GM18870 (cell line): ENCODE results near the gene MOSMO.
"Not testable (repeated sequence)": the region's sequence is repeated elsewhere in the genome, so short reads cannot be mapped to it uniquely, and the experiment has no call there.

Experiments used
- ATAC-seq: cut with Tn5 transposase; IDR thresholded peaks from one replicate; pipeline ENCODE4 v1.9.1; 2021; ENCODE audit warnings: moderate library complexity; ENCODE audit not compliant: unreplicated experiment

The MOSMO gene

GRCh38 chr16:22091721-22092120 lies 83.8 kb downstream of the MOSMO start:
- no peak for ATAC-seq

GRCh38 chr16:22092143-22092933 lies 84.4 kb downstream of the MOSMO start, which contains the start of gene VWA3A:
VWA3A (plus strand) TSS chr16:22092541; CDS start chr16:22092638, 97 bp downstream.
- ATAC-seq: no peak

- ATAC-seq: no peak
Measured at GRCh38 chr16:22093331-22093730, 85.4 kb downstream of the MOSMO start.

- ATAC-seq: no peak
Measured at GRCh38 chr16:22093996-22094395, 86.1 kb downstream of the MOSMO start.

DNA sequence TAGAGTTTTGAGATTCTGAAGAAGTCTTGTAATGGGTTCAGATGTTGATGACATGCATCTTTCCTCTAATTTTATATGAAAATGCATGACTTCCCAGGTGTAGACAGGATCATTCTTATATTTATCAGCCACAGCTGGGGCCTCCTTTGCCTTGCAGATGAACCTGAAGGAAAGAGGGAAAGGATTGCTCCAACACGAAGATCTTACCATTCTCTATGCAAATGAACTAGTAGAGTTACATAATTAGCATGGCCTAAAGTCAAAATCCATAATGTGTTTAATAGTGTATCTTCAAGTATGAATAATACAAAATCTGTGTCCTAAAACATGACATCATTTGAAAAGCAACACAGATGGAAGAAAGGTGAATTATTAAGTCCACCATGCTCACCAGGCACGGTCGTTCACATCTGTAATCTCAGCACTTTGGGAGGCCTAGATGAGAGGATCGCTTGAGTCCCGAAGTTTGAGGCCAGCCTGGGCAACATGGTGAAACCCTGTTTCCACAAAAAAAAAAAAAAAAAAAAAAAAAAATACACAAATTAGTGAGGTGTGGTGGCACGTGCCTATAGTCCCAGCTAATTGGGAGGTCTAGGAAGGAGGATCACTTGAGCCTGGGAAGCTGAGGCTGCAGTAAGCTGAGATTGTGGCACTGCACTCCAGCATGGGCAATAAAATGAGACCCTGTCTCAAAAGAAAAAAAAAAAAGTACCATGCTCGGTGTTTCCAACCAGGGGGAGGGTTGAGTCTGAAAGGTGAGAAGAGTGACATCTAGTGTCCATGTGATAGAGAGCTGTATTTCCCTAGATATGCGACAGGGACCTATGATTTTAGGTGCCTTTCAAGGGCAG lies 90.7 kb downstream of the MOSMO start:
- ATAC-seq: no peak

DNA sequence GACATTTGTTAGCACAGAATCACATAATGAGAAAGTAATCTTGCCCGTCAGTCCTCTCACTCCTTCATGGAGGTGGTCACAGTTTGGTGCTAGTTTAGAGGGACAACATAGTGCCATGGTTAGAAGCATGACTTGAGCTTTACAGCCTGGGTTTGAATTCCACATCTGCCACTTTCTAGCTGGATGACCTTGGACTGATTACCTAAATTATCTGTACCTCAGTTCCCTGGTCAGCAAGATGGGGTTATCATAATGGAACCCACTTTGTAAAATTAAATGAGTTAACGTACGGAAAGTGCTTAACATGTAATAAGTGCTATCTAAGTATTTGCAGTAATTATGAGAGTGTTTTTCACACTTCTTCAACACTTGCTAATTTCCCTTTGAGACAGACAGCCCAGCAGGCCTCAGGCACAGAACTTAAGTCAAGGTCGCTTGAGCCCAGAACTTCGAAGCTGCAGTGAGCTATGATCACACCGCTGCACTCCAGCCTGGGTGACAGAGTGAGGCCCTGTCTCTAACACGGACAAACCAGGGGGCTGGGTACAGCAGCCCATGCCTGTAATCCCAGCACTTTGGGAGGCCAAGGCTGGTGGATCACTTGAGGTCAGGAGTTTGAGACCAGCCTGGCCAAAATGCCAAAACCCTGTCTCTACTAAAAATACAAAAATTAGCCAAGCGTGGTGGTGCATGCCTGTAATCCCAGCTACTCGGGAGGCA lies 91.5 kb downstream of the MOSMO start:
- no peak for ATAC-seq

DNA sequence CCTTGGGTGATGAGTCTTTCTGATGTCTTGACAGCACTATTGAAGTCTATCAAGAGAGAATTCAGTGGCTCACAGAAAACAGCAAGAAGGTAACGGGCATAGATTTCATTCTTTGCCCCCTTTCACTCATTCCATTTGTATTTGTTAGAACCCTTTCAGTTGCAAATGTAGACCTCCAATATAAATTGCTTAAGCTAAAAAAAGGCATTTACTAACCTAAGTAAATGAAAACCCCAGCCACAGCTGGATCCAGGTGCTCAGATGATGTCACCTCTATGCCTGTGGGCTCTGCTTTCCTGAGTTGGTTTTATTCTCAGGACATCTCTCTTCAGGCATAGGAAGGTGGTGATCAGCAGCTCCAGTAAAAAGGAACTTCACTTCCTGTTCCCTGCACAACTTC lies 95.5 kb downstream of the MOSMO start:
- ATAC-seq: no peak

GRCh38 chr16:22109258-22109898 lies 101.5 kb downstream of the MOSMO start:
- no peak for ATAC-seq

- not testable (repeated sequence) for ATAC-seq
Measured at GRCh38 chr16:22111629-22112028, 103.7 kb downstream of the MOSMO start.

DNA sequence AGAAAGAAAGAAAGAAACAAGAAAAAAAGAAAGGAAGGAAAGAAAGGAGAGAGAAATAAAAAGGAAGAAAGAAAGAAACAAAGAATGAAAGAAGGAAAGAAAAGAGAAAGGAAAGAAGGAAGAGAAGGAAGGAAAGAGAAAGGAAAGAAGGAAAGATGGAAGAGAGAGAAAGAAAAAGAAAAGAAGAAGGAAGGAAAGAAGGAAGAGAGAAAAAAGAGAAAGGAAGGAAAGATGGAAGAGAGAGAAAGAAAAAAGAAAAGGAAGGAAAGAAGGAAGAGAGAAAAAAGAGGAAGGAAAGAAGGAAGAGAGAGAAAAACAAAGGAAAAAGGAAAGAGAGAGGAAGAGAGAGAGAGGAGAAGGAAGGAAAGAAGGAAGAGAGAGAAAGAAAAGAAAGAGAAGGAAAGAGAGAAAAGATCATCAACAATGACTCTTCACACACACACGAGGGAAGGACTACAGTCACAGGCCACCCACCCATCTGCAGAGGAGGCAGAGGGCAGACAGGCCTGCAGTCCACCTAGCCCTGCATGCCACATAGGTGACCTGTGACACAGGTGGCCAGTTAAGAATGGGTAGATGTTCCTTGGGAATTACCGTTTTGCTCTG lies 108.3 kb downstream of the MOSMO start:
- no peak for ATAC-seq

GRCh38 chr16:22117609-22118008 lies 109.7 kb downstream of the MOSMO start:
- no peak for ATAC-seq

- ATAC-seq: no peak
Measured at GRCh38 chr16:22120440-22120839, 112.5 kb downstream of the MOSMO start.

- no peak for ATAC-seq
Measured at GRCh38 chr16:22122239-22122638, 114.3 kb downstream of the MOSMO start.

- no peak for ATAC-seq
Measured at GRCh38 chr16:22123146-22123545, 115.2 kb downstream of the MOSMO start.

GRCh38 chr16:22123759-22124490 lies 116.0 kb downstream of the MOSMO start:
- ATAC-seq: no peak

GRCh38 chr16:22124583-22125284 lies 116.8 kb downstream of the MOSMO start:
- ATAC-seq: no peak

DNA sequence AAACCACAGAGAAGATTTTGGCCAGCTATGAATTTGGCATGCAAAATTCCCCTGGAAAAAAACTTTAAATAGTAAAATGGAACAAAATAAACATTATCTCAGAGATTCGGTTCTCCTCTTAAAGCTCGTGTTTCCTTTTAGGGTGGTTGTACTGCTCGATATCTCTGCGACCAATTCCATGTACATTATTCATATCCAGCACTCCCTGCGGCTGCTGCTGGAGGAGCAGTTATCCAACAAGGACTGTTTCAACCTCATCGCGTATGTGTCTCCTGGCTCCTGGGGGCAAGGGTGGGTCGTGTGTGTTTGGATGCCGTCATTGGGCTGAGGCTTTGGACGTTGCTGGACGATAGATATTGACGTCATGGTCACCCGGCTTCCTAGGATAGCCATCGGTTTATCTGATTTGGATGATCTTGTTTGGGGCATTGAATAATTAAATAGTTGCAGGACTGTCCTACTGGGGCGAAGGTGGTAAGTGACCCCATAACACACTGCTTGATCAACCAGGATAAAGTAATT lies 118.2 kb downstream of the MOSMO start:
- no peak for ATAC-seq

DNA sequence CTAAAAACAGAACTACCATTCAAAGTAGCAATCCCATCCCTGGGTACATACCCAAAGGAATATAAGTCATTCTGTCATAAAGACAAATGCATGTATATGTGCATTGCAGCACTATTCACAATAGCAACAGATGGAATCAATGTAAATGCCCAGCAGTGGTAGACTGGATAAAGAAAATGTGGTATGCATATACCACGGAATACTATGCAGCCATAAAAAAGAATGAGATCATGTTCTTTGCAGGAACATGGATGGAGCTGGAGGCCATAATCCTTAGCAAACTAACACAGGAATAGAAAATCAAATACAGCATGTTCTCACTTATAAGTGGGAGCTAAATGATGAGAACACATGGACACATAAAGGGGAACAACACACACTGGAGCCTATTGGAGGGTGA lies 120.6 kb downstream of the MOSMO start:
- not testable (repeated sequence) for ATAC-seq

GRCh38 chr16:22130528-22130927 lies 122.6 kb downstream of the MOSMO start:
- no peak for ATAC-seq
